ENCODE data around the gene DLL4.
"Not testable (repeated sequence)": the region's sequence is repeated elsewhere in the genome, so short reads cannot be mapped to it uniquely, and the experiment has no call there.

DNA sequence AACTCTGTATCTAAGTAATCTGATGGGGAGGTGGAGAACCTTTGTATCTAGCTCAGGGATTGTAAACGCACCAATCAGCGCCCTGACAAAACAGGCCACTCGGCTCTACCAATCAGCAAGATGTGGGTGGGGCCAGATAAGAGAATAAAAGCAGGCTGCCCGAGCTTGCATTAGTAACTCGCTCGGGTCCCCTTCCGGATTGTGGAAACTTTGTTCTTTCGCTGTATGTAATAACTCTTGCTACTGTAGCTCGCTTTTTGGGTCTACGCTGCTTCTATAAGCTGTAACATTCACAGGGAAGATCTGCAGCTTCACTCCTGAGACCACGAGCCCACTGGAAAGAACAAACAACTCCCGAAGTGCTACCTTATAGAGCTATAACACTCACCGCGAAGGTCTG, 33.2 kb downstream of the DLL4 start:
- TF ChIP-seq, protein P1, sequence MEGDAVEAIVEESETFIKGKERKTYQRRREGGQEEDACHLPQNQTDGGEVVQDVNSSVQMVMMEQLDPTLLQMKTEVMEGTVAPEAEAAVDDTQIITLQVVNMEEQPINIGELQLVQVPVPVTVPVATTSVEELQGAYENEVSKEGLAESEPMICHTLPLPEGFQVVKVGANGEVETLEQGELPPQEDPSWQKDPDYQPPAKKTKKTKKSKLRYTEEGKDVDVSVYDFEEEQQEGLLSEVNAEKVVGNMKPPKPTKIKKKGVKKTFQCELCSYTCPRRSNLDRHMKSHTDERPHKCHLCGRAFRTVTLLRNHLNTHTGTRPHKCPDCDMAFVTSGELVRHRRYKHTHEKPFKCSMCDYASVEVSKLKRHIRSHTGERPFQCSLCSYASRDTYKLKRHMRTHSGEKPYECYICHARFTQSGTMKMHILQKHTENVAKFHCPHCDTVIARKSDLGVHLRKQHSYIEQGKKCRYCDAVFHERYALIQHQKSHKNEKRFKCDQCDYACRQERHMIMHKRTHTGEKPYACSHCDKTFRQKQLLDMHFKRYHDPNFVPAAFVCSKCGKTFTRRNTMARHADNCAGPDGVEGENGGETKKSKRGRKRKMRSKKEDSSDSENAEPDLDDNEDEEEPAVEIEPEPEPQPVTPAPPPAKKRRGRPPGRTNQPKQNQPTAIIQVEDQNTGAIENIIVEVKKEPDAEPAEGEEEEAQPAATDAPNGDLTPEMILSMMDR (conservative IDR thresholded peaks at IDR 0.05; ENCODE audit: low read depth, low read length): not testable (repeated sequence)
- TF ChIP-seq EZH2 (IDR thresholded peaks at IDR 0.05; ENCODE audit: borderline replicate concordance, low read depth, low read length, poor library complexity, severe bottlenecking): not testable (repeated sequence)

All from A673 (cell line).